HG02884 (cell line): ENCODE measurements around the gene DFFB.

Experiments
- ATAC-seq: cut with Tn5 transposase; IDR thresholded peaks from one replicate; pipeline ENCODE4 v1.9.1; 2021; ENCODE audit warnings: mild to moderate bottlenecking, moderate library complexity; ENCODE audit not compliant: unreplicated experiment

Gene DFFB

DNA sequence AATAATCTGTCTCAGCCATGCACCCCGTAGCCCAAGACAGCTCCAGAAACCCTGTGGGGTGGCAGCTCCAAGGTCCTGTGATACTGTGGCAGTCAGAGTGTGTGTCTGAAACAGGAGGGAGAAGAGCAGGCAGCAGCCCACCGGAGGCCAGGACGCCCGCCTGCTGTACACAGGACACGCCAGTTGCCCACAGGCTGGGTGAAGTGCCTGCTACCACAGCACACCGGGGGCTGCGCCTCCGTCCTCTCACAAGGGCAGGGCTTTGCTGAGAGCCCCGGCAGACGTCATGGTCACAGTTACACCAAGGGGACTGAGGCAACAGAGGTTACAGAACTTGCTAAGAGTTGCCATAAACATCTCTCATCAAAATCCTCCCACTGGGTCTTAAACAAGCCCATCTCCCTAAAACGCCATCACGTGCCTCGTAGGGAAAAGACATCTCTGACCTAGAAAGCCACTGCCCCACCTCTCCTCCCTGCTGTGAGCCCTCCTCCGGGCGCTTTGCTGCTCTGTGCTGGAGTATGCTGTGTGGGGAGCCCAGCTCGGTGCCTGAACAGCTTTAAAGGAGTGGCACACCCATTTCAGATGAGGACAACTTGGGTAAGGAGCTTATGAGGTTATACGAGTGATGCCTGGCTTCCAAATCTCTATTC, 37.5 kb downstream of the DFFB start:
- no peak for ATAC-seq

DNA sequence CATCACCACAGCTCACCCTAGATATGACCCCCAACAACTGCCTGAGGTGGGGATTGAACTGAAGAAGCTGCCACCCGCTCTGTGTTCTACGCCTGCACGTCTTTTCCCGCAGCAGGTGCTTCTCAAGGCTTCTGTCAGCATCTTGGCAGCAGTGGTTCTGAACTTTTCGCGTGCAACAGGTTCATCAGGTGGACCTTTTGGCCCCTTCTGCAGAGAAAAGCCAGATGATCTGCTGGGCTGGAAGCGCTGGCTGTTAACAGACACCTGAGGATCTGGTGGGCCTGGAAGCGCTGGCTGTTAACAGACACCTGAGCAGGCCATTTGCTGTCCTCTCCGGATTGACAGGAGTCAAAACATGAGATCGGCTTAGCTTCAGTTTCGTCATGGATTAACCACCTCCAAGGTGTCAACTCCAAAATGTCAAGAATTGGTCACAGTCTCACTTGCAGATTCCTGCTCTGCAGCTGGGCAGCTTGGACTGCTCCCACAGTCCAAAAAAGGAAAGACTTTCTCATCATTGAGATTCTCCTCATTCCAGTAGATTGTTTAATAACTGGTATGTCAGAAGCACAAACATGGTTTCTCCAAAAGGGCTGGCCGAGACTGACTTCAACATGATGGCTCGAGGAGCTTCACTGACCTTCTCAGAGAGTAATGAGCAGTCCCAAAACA, 38.1 kb downstream of the DFFB start:
- ATAC-seq: no peak

- no peak for ATAC-seq
These were observed 38.7 kb downstream of the DFFB start for GRCh38 chr1:3895951-3896325.

GRCh38 chr1:3896396-3897000, 39.2 kb downstream of the DFFB start:
- ATAC-seq: no peak

DNA sequence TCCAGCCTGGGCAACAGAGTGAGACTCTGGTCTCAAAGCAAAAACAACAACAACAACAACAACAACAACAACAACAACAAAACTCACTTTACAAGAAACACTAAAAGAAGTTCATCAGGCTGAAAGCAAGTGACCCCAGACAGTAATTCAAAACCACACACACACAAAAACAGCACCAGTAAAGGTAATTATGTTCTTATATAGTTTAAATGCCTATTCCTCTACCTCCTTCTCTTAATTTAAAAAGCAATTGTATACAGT, 41.1 kb downstream of the DFFB start:
- ATAC-seq: no peak

DNA sequence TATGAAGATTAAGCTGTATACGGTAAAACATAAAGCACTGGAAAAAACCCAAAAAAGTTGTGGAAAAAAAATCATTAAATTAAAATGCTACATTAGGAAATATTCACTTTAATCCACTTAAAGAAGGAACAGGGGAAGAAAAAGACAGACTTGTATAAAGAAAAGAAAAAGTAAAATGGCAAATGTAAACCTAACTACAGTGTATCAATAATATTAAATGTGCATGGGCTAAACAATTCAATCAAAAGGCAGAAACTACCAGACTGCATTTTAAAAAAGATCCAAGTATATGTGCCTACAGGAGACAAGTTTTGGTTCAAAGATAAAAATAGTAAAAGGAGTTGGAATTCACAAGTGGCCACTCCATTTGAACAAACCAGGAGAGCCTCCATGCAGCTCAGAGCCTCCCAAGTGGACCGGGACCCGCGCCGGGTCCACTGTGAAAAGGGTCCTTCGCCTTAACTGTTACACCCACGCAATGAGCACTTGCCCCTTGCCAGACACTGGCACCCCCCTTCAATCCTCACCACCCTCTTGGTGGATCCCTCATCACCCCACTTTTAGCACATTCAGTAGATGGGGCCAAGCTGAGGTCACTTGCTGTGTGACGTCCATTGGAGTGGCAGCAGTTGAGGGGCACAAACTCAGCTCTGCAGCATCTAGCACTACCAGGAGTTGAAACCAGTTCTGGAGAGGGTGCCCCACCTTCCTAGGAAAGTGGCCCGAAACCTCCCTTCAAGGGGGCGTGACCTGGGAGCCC, 41.9 kb downstream of the DFFB start:
- no peak for ATAC-seq

GRCh38 chr1:3899754-3900149, 42.5 kb downstream of the DFFB start:
- no peak for ATAC-seq

- ATAC-seq: peak; percentile 69
These were observed 43.1 kb downstream of the DFFB start, which contains the start of gene C1orf174 for GRCh38 chr1:3900150-3900968. TSS of gene C1orf174 (minus strand) at chr1:3900272. CDS start at chr1:3900186, 86 bp downstream.

DNA sequence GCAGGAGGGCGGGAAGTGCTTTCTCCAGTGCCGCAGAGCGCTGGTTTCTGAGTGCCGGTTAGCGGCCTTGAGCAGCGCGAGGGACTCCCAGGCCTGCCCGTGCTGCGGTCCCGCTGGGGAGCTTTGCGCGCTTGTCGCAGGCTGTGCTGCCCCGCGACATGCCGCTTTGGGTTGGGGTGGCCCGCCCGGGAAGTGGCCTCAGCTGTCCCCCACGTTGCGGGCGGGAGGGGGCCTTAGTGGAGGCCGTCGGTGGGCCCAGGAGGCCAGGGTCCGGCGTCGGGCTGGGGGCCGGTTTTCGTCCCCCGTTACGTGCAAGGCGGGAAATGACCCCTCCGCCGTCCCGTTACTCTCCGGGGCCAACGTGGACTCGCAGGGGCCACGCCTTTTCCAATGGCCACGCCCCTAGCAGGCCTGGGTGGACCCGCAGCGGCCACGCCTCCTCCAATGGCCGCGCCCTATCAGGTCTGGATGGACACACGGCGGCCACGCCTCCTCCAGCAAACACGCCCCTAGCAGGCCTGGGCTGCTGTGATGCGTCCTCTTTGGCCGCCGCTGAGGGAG, 43.8 kb downstream of the DFFB start:
- ATAC-seq: peak; percentile 50

- ATAC-seq: no peak
These were observed 44.8 kb downstream of the DFFB start for GRCh38 chr1:3902111-3902511.

GRCh38 chr1:3902571-3903091, 45.4 kb downstream of the DFFB start:
- ATAC-seq: no peak

GRCh38 chr1:3903141-3904005, 46.1 kb downstream of the DFFB start:
- no peak for ATAC-seq

- no peak for ATAC-seq
These were observed 46.9 kb downstream of the DFFB start for GRCh38 chr1:3904006-3904842.

GRCh38 chr1:3904843-3905185, 47.5 kb downstream of the DFFB start:
- ATAC-seq: no peak

DNA sequence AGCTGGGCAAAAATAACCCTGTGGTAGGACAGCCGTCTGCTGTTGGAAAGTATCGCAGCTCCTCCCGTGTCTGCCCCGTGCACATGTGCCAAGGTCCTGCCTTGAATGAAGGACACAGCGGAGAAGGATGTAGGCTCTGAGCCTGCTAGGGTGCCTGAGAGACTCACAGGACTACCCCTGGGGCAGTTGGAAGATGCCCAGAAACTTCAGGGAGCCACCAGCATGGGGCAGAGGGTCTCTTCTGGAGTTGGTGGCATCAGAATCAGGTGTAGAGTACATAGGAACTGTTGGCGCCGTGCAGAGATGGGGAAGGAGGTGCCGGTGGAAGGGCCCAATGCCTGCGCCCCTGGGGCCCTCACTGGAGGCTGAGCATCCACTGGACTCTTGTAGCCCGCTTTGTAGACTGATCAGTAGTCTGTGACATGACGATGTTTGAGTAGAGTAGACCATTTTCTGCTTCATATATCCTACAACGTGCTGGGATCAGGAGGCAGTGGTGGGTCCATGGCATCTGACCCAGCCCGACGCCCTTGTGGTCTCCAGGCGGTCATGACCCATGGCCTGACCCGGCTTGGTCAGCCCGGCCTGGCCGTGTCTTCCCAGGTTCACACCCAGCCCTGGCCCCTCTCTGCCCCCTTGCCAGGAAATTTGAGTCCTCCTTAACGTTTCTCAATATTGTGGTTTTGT, 48.1 kb downstream of the DFFB start:
- no peak for ATAC-seq

DNA sequence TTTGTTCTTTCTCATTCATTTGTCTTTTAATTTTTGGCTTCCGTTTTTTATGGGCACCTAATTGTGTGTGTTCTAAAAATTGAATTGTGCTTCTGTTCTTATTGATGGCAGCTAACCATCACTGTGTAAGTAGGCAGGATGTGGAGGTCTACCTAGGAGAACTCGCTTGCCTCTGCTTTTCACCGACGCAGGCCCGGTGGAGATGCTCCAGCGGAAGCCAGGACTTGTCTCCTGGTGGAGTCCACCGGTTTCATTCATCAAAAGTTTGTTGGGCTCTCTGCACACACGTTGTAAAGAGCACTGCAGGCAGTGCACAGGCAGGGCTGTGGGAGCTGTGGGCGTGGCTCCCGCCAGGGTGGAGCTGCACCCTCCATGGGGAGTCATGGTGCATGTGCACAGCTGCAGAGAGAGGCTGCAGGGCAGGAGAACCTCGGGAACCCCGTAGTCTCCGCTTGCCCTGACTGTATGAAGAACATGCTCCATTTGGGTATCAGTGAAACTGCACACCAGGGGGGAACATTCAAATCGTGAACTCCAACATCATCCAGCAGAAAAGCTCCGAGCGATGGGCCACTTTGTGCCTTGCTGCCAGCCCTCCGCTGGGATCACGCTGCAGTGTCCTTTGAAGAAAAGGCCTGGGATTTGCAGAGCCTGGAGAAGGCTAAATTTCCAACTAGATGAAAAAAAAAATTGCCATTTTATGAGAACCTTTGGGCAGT, 48.8 kb downstream of the DFFB start:
- no peak for ATAC-seq

- no peak for ATAC-seq
These were observed 49.4 kb downstream of the DFFB start for GRCh38 chr1:3906672-3907020.
